A673 (cell line): ENCODE data around the gene FARP1. TPM values are rescaled to one million over a fixed set of nuclear protein-coding genes. Genes with fewer than 3 reads are reported as not detected.

Experiments used
- BruUV-seq: library from RNA; stranded (reverse); fragments of 400-500 nt; replicated peaks from 2 replicates; lab custom pipeline; 2021; lab: Mats Ljungman, UMichigan
- CTCF ChIA-PET: fragments of 300-600 bp; sonication (Branson Sonifier 250); formaldehyde crosslinking; loops from one replicate; lab custom pipeline; 2022; ENCODE audit warnings: antibody characterized with exemption; lab: Charles Lee
- POLR2A ChIA-PET: fragments of 300-600 bp; sonication (Branson Sonifier 250); formaldehyde crosslinking; loops from one replicate; lab custom pipeline; 2022; ENCODE audit warnings: antibody characterized with exemption; ENCODE audit not compliant: low non-redundant PET; lab: Charles Lee
- DNase-seq: peaks from one replicate; pipeline ENCODE4 v3.0.0-alpha.2; 2015; ENCODE audit warnings: low spot score
- H3K27ac ChIP-seq: fragments of 200-600 bp; sonication (generic); 2 replicates; pipeline ENCODE4 v1.5.1; 2016; ENCODE audit warnings: mixed run types, low read depth, mild to moderate bottlenecking, mixed read lengths, antibody characterized with exemption, low read length; ENCODE audit not compliant: poor library complexity, severe bottlenecking
- H3K27me3 ChIP-seq: fragments of 200-600 bp; sonication (generic); replicated peaks from 2 replicates; pipeline ENCODE4 v1.6.1; 2017; ENCODE audit warnings: mixed run types, low read depth, mild to moderate bottlenecking, mixed read lengths, antibody characterized with exemption, low read length; ENCODE audit not compliant: insufficient read depth, poor library complexity
- H3K36me3 ChIP-seq: fragments of 200-600 bp; sonication (generic); 2 replicates; pipeline ENCODE4 v1.6.1; 2016; ENCODE audit warnings: mixed run types, mild to moderate bottlenecking, mixed read lengths, antibody characterized with exemption, low read length; ENCODE audit not compliant: insufficient read depth, poor library complexity, severe bottlenecking
- H3K4me1 ChIP-seq: fragments of 200-600 bp; sonication (generic); 2 replicates; pipeline ENCODE4 v1.6.1; 2017; ENCODE audit warnings: mixed run types, mild to moderate bottlenecking, mixed read lengths, antibody characterized with exemption, low read length; ENCODE audit not compliant: insufficient read depth, poor library complexity, severe bottlenecking
- H3K4me3 ChIP-seq: fragments of 200-600 bp; sonication (generic); 2 replicates; pipeline ENCODE4 v1.5.1; 2016; ENCODE audit warnings: low read depth, mixed run types, mild to moderate bottlenecking, mixed read lengths, low read length; ENCODE audit not compliant: poor library complexity, severe bottlenecking
- H3K9me3 ChIP-seq: fragments of 200-600 bp; sonication (generic); 2 replicates; pipeline ENCODE4 v1.6.1; 2016; ENCODE audit warnings: mixed run types, low read depth, mild to moderate bottlenecking, mixed read lengths, antibody characterized with exemption, low read length; ENCODE audit not compliant: poor library complexity, severe bottlenecking
- EZH2 ChIP-seq: fragments of 200-600 bp; sonication (generic); IDR thresholded peaks from 2 replicates; pipeline ENCODE4 v1.6.1; 2017; ENCODE audit warnings: borderline replicate concordance, low read depth, mild to moderate bottlenecking, mixed read lengths, antibody characterized with exemption, low read length; ENCODE audit not compliant: poor library complexity, severe bottlenecking
- intact Hi-C: fragments of 100-400 bp; cut with micrococcal nuclease; formaldehyde crosslinking; loops from one replicate; pipeline ENCODE4 v1.10.0; 2022; ENCODE audit not compliant: unreplicated experiment
- total RNA-seq: library from RNA; stranded (reverse); gene quantifications from 2 replicates; pipeline ENCODE4 v1.2.3, GENCODE V29; 2021
- TF ChIP-seq, protein P1 (sequence below): fragments of 300-800, 200-600 bp; sonication (generic); conservative IDR thresholded peaks from 2 replicates; pipeline ENCODE4 v1.5.1; 2017; ENCODE audit warnings: low read depth, mild to moderate bottlenecking, antibody characterized with exemption, low read length, moderate library complexity, mixed read lengths

FARP1 gene
- total RNA-seq, 1 experiment from 2014 or later, result 177 TPM

GRCh38 chr13:98406971-98407370 is 264.1 kb downstream of the FARP1 start:
- intact Hi-C loops, result no loop called here
- ChIA-PET CTCF (no interaction called here), POLR2A (no interaction called here)
- no peak overlapping the region for H3K27ac ChIP-seq
- peaks cover 4% of the 10 kb centered on the region for H3K36me3 ChIP-seq
- H3K4me3 ChIP-seq, result no peak overlapping the region
- no peak for DNase-seq
- no peak for TF ChIP-seq EZH2
- TF ChIP-seq, protein P1, sequence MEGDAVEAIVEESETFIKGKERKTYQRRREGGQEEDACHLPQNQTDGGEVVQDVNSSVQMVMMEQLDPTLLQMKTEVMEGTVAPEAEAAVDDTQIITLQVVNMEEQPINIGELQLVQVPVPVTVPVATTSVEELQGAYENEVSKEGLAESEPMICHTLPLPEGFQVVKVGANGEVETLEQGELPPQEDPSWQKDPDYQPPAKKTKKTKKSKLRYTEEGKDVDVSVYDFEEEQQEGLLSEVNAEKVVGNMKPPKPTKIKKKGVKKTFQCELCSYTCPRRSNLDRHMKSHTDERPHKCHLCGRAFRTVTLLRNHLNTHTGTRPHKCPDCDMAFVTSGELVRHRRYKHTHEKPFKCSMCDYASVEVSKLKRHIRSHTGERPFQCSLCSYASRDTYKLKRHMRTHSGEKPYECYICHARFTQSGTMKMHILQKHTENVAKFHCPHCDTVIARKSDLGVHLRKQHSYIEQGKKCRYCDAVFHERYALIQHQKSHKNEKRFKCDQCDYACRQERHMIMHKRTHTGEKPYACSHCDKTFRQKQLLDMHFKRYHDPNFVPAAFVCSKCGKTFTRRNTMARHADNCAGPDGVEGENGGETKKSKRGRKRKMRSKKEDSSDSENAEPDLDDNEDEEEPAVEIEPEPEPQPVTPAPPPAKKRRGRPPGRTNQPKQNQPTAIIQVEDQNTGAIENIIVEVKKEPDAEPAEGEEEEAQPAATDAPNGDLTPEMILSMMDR, result no peak
- H3K27me3 ChIP-seq, result no peaks in the 10 kb centered on the region
- H3K4me1 ChIP-seq, result peaks cover 7% of the 10 kb centered on the region
- no TSS peak for BruUV-seq
- no peaks in the 10 kb centered on the region for H3K9me3 ChIP-seq

DNA sequence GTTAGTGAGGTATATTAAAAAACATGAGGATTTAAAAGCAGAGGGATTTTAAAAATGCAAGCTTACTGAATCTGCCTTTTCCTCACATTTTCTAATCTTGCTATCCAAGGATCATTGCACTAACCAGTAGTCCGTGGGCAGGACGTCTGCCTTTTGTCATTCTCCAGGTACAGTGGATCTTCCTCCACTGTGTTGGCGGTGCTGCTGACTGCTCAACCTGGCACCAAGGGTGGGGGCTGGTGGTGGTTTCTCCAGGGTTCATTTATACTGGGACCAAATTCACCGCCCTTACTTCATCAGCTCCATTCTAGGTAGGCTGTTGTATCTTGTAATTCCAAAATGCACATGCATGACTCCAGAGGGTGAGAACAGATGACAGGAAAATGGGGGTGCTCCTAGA is 264.7 kb downstream of the FARP1 start:
- peaks cover 10% of the 10 kb centered on the region for H3K36me3 ChIP-seq
- intact Hi-C loops, result no loop called here
- POLR2A ChIA-PET, result no interaction called here

GRCh38 chr13:98409281-98409680 is 266.4 kb downstream of the FARP1 start:
- Histone ChIP-seq H3K4me1 (peaks cover 7% of the 10 kb centered on the region), H3K9me3 (no peaks in the 10 kb centered on the region), H3K4me3 (no peak overlapping the region), H3K27ac (no peak overlapping the region), H3K36me3 (peaks cover 16% of the 10 kb centered on the region), H3K27me3 (no peaks in the 10 kb centered on the region)
- POLR2A ChIA-PET, result no interaction called here
- TF ChIP-seq, protein P1, result no peak
- no peak for TF ChIP-seq EZH2
- CTCF ChIA-PET, result no interaction called here
- DNase-seq, result no peak
- BruUV-seq, result no TSS peak
- intact Hi-C loops, result no loop called here

More for the DNA sequence above, 264.7 kb downstream of the FARP1 start:
- Histone ChIP-seq H3K27ac (no peak overlapping the region), H3K9me3 (no peaks in the 10 kb centered on the region), H3K27me3 (no peaks in the 10 kb centered on the region), H3K4me1 (peaks cover 7% of the 10 kb centered on the region), H3K4me3 (no peak overlapping the region)
- DNase-seq, result no peak
- CTCF ChIA-PET, result no interaction called here
- no peak for TF ChIP-seq EZH2
- TF ChIP-seq, protein P1, result no peak
- BruUV-seq, result no TSS peak
